HG03159 (cell line): Measurements from ENCODE around the gene SASH3.
A peak's percentile ranks its signal among the peaks of the same experiment; 100 is the strongest.

ENCODE experiments used
- ATAC-seq: cut with Tn5 transposase; IDR thresholded peaks from one replicate; pipeline ENCODE4 v1.9.1; 2021; ENCODE audit warnings: mild to moderate bottlenecking, moderate library complexity; ENCODE audit not compliant: unreplicated experiment

SASH3 gene

DNA sequence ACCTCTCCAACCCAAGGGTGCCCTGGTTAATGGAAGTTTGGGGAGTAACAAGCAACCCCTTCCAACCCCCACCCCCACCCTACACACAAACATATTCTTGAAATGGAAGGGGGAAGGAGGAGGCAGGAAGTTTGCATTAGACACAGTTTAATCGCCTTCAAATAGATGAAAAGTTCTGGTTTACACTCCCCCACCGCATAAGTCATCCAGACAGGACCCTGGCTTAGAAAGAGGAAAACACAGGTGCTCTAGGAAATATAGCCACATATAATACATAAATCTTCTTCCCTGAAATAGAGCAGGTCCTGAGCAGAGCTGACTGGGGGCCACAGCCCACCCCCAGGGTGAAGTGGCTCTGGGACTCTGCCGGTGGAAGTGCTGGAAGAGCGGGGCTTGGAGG is 25.1 kb downstream of the SASH3 start:
- no peak for ATAC-seq

GRCh38 chrX:129808158-129808828 is 28.5 kb downstream of the SASH3 start:
- ATAC-seq: no peak

GRCh38 chrX:129808829-129809796 is 29.4 kb downstream of the SASH3 start:
- ATAC-seq: no peak

GRCh38 chrX:129813662-129814368 is 34.1 kb downstream of the SASH3 start:
- ATAC-seq: no peak

GRCh38 chrX:129818123-129818522 is 38.4 kb downstream of the SASH3 start:
- ATAC-seq: no peak

GRCh38 chrX:129823115-129823514 is 43.4 kb downstream of the SASH3 start:
- peak; percentile 68 for ATAC-seq

GRCh38 chrX:129823522-129823921 is 43.8 kb downstream of the SASH3 start:
- ATAC-seq: no peak

DNA sequence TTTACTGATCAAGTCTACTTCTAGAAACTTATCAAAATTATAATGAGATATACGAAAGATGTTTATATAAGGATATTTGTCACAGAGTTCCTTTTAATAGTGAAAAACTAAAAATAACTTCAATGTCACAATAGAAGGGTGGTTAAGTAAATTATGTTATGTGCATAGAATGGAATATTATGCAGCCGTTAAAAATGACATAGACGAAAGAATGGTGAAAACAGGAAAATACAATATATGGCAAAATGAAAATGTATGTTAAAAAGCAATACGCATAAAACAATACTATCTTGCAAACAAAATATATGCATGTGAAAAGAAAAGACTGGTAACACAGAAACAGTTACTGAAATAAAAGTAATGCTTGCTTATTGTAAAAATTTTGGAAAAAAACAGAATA is 44.9 kb downstream of the SASH3 start:
- ATAC-seq: no peak

GRCh38 chrX:129825746-129826505 is 46.2 kb downstream of the SASH3 start:
- no peak for ATAC-seq

GRCh38 chrX:129830494-129830893 is 50.7 kb downstream of the SASH3 start:
- no peak for ATAC-seq

- no peak for ATAC-seq
These were observed 51.5 kb downstream of the SASH3 start for GRCh38 chrX:129831091-129831885.

GRCh38 chrX:129833153-129833990 is 53.6 kb downstream of the SASH3 start:
- ATAC-seq: no peak

GRCh38 chrX:129836827-129837226 is 57.1 kb downstream of the SASH3 start:
- no peak for ATAC-seq

DNA sequence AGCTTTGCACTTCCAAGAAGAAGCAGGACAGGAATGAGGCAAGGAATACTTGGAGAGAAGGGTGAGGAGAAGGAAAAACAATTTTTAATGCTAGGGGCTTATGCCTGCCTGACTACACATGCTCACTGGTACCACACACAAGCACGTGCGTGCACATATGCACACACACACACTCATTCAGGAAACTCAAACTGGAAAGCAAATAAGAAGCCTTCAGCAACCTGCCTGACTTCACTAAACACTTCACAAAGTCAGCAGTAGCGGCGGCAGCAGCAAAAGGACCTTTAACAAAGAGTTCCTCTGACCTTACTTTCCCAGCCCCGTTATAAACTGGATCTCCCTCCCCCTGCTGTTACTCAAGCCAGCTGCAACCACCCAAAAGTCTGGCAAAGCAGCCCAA is 60.6 kb downstream of the SASH3 start:
- ATAC-seq: no peak

- no peak for ATAC-seq
These were observed 62.9 kb downstream of the SASH3 start for GRCh38 chrX:129842510-129843208.

- no peak for ATAC-seq
These were observed 63.4 kb downstream of the SASH3 start for GRCh38 chrX:129843209-129843458.

- peak; percentile 95 for ATAC-seq
These were observed 63.9 kb downstream of the SASH3 start, which contains the start of gene ZDHHC9 for GRCh38 chrX:129843459-129844306. ZDHHC9 (minus strand) TSS chrX:129843886; CDS start chrX:129841945, 1,941 bp downstream.
